Ureter (tissue), 1 donor: ENCODE measurements around the gene ZNF581. TPM values are rescaled to one million over a fixed set of nuclear protein-coding genes. Genes with fewer than 3 reads are reported as not detected.

Experiments
- DNase-seq: peaks from one replicate; pipeline ENCODE4 v3.0.0-alpha.2; 2020; ENCODE audit warnings: low spot score
- total RNA-seq: library from RNA; stranded (reverse); gene quantifications from one replicate; pipeline ENCODE4 v1.2.4, GENCODE V29; 2023
- donor health status: DM: yes; HTN: yes; CAD: no.

ZNF581 gene
- total RNA-seq, 1 donor from 2014 or later, result 22.7 TPM

DNA sequence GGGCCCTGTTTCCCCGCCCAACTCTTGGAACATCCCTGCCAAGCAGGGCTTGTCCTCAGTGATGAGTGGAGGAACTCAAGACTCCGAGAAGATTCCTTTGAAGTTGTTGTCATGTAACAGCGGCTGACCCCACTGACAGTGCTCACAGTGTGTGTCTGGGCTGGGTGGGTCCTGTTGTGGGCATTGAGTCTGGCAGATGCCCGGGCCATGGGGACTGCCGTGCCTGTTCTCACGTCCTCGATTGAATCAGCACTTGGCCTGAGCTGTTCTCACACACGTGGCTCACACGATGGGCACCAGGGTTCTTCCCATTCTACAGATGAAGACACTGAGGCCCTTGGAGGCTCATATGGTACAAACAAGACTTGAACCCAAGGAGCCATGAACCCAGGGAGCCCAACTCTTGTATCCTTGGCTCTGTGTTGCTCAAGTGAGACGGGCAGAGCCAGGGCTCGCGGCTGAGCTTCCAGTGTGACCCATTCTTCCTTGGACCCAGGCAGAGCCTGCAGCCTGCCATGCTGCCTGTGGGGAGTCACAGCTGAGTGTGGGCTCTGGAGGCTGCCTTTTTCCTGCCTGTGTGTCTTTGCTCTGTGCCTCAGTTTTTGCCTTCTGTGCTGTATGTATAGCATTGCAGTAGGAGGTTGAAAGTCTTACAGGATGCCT is 23.0 kb downstream of the ZNF581 start:
- DNase-seq, result no peak

DNA sequence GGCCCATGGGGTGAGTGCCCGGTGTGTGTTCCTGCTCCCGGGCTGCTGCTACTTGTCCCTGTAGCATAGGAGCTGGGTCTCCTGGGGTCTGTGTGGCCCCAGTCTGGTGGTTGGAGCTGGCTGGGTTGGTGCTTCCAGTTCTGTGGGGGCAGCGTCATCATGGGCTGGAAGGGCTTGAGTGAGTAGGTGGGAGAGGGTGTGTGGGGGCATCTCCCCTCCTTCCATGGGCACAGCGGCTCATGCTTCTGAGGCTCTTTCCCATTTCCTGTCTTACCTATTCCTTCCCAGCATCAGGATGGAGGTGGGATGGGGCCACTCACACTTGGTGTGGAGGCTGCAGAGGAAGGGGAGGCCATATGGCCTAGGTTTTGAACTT is 23.5 kb downstream of the ZNF581 start:
- DNase-seq, result no peak

DNA sequence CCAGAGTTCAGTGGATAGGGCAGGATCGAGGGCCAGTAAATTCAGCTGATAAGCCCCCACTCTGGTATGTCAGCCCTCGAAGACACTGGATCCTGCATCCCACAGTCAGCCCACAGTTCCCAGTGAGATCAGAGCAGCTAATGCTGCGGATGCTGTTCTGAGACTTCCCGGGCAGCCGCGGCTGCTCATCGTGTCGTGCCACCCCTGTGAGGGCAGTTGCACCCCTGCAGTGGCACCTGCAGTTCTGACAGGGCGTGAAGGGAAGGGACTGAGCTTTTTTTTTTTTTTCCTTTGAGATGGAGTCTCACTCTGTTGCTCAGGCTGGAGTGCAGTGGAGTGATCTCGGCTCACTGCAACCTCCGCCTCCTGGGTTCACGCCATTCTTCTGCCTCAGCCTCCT is 24.1 kb downstream of the ZNF581 start:
- DNase-seq, result no peak

DNA sequence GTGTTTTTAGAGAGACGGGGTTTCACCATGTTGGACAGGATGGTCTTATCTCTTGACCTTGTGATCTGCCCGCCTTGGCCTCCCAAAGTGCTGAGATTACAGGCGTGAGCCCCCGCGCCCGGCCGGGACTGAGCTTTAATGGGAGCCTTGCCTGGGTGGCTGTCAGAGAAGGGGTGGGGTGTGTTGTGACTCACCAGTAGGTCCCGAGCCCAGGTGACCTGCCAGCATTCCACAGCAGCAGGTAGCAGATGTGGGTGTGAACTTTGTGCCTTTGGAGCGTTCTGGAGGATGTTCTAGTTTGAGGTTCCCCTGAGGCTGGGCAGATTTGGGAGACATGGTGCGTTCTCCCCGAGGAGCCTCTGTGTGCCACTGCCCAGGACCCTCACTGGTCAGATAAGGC is 24.5 kb downstream of the ZNF581 start:
- DNase-seq, result no peak

DNA sequence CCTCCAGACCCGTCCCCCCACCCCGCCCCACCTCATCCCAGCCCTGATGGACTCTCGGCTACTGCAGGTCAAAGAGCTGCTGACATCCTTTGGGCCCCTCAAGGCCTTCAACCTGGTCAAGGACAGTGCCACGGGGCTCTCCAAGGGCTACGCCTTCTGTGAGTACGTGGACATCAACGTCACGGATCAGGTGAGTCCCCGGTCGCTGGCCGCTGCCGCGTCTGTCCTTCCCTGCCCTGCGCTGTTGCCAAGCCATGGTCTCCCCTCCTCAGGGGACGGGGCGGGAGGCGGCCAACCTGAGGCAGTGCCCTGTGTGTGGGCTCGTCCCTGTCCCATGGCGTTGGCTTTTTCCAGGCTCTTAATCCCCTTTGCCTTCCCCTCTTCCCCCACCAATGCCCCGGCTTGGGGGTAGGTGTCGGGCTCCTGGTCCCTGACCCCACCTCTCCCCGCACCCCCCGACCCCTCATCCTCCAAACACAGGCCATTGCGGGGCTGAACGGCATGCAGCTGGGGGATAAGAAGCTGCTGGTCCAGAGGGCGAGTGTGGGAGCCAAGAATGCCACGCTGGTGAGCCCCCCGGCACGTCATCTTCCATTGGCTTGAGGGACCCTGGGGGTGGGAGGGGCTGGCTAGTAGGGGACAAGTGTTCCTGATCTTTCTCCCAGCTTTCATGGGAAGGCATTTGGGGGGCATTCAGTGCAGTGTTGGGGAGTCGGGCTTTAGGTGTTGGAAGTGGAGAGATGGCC is 25.3 kb downstream of the ZNF581 start:
- no peak for DNase-seq

DNA sequence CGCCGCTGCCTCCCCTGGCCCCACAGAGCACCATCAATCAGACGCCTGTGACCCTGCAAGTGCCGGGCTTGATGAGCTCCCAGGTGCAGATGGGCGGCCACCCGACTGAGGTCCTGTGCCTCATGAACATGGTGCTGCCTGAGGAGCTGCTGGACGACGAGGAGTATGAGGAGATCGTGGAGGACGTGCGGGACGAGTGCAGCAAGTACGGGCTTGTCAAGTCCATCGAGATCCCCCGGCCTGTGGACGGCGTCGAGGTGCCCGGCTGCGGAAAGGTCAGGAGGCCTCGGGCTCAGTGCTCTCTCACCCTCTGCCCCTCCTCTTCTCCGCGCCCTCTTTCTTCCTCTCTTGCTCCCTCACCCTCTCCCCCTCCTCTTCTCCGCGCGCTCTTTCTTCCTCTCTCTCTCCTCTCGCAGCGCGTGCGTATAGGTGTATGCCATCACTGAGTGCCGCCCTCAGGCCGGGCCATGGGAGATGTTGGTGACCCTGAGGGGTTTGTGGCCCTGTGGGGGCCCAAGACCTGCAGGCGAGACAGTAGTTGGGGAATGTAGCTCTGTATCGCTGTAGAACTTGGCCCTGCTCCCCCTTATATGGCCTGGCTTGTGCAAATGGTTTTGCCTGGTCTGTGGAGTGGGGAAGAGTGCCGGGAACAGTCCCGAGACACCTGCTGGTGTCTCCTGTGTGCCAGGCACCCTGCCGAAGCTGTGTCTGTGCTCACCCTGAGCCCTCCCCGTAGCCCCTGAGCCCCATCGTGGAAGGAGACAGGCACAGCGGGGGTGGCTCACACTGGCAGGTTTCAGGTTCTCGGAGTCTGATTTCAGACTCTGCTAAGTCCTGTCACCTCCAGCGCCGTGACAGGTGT is 26.2 kb downstream of the ZNF581 start:
- no peak for DNase-seq

DNA sequence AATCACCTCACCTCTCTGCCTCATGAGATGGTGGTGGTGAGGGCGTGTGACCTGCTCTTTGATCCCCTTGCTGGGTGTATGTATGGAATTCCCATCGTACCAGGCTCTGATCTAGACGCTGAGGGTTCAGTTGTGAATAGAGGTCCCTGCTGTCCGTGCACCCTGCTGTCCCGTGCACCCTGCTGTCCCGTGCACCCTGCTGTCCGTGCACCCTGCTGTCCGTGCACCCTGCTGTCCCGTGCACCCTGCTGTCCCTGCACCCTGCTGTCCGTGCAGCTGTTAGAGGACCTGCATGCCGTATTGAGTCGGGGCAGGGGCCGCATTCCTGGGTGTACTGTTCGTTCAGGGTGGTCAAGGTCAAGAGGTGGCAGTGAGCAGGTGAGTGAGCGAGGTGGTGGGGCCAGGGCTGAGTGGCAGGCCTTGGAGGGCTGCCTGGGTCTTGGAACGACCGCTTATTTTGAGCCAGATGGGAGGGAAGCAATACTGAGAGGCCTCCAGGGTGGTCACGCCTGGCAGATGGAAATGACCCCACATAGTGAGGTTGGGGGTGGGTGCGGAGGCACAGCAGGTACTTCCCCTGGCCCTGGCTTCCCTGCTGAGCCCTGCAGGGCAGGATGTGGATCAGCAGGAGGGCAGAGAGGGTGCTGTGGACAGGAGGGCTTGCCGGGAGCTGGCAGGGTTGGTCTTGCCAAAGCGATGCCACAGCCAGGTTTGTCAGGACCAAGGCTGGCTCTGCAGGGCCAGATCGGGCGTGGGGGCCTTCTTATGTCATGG is 27.0 kb downstream of the ZNF581 start:
- DNase-seq, result no peak

DNA sequence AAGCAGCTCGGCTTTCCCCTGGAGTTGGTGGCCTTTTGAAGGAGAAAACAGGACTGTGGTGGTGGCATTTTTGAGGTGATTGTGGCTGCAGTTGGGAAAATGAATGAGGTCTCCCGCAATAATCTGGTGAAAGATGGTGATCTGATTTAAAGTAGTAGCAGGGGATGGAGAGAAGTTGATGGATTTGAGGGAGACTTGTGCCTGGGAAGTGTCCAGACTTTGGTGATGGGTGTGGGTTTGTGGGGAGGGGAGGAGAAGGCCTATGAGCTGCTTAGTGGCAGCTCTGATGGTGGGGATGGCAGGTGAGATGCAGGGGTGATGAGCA is 27.6 kb downstream of the ZNF581 start:
- DNase-seq, result no peak

DNA sequence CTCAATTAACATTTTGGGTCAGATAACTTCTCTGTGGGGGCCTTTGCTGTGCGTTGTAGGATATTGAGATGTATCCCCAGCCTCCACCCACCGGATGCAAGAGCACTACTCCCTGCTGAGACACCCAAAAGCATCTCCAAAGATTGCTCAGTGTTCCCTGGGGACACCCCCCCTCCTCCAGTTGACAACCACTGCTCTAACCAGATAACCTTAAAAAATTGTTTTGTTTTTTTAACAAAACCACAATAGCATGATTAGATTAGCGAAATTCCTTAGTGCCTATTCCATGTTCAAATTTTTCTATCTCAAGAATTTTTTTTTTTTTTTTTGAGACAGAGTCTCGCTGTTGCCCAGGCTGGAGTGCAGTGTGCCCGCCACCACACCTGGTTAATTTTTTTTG is 29.0 kb downstream of the ZNF581 start:
- no peak for DNase-seq

DNA sequence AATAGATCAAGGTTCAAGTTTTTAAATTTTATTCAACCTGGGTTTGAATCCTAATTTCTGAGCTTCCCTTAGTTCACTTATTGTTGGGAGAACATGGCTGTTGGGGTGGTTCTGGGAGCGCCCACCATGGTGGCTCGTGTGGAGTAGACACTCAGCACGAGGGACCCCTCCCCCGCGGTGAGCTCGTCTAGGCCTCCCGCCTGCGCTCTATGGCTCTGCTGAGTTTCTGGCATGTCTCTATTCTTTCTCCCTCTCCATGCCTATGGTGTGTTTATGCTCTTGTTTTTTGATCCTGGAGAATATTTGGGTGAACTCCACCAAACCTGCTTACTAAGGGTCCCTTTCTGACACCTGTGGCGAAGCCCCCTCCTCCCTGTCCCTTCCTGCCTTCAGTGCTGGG is 30.0 kb downstream of the ZNF581 start:
- DNase-seq, result no peak

DNA sequence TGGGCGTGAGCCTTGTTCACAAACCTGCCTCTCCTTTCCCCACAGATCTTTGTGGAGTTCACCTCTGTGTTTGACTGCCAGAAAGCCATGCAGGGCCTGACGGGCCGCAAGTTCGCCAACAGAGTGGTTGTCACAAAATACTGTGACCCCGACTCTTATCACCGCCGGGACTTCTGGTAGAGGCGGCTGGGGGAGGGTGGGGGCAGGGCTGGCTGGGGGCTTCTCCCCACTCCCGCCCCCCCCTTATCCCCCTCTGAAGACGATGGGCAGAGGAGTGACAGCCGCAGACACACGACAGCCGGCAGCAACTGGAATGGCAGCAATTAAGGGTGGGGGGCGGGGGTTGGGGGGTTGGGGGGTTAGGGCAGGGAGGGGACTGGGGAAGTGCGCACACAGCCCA is 30.4 kb downstream of the ZNF581 start:
- DNase-seq, result no peak

DNA sequence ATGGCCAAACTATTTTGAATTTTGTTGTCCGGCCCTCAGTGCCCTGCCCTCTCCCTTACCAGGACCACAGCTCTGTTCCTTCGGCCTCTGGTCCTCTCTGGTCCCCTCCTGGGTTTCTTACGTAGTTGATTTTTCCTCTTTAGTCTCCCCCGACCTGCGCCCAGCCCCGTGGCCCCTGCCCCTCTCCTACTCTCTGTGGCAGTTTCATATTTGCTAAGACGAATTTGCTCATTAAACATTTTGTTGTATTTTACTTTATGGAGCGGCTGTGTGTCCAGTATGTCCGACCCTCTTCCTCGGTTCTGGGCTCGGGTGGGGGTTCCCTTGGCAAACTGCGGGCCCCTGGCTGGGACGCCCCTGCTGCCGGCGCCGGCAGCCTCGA is 31.0 kb downstream of the ZNF581 start:
- no peak for DNase-seq

DNA sequence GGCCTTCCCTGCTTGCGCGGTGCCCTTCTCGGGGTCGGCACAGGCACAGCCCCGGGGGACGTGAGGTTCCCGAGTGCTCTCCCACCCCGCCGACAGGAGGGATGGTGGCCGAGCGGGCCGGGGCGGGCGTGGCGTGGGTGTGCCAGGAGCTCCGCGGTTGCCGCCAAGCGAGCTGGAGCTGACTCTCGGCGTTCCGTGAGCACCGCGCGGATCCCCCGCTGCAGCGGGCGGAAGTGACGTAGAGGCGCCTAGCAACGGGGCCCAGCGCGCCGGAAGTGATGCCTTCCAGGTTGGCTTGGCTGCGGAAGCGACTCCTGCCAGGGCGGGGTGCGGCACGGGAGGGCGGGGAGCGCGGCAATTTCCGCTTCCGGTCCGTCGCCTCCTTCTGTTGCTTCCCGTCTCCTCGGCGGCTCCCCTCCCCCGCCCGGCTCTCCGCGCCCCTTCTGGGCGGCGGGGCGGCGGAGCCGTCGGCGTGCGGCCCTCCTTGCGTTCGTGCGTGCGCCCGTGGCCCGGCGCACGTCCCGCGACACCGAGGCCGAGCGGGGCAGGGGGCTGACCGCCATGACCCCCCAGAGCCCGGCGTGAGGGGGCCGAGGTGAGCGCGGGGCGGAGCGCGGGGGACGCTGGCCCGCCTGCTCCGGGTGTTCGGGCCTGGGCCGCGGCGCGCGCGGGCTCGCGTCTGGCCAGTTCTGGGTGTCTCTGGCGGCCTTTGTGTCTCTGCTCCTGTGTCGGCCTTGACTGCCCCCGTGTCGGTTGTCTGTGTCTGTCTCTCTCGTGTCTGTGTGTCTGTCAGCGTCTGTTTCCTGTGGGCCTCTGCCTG is 31.6 kb downstream of the ZNF581 start, which contains the start of gene EPN1:
TSS of gene EPN1 (plus strand) at position 386 of the 820 bp plus-strand sequence. CDS start 3,402 bp downstream, outside the sequence.
- peak; percentile 97 for DNase-seq

DNA sequence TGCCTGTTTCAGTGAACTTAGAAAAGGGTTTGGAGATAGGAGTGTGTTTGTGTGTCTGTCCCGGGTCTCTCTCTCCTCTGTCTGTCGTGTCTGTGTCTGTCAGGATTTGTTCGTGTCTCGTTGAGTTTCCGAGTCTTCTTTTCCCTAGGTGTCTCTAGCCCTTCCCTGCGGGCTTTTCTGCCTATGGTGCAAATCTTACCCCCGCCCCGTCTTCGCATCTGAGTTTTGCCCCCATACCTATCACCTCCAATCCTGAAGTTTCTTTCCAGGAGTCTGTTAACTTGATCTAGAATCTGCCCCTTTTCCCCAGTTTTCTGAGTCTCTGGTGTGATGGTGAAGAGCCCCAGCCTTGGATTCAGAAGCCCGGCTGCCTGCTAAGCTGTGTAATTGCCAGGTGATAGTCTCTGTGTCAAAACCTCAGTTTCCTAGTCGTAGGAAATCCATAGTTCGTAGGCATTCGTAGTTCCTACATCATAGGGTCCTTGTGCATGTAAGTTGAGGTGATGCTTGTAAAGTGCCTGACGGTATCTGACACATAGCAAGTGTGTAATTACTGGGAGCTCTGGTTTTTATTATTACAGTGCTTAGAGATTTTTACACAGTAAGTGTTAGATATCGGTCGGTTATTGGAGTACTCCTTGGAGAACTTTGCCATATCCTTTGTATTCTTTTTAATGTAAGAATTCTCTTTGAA is 32.4 kb downstream of the ZNF581 start:
- no peak for DNase-seq

DNA sequence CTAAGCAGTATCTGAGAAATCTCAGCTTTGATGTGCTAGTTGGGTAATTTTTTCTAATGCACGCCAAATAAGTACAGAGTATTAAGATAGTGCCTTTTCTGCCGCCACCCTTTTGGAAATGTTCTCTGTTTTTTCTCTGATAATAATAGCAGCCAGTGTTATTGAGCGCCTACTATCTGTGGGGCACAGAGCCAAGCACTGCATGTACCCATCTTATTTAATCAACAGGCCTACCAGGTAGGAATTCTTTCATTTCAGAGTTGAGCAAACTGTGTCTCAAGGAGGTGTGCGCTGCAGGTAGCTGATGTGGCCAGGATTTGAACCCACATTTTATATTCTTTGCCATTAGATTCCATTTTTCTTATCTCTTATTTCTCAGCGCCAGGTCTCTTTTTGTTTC is 32.9 kb downstream of the ZNF581 start:
- DNase-seq, result no peak

DNA sequence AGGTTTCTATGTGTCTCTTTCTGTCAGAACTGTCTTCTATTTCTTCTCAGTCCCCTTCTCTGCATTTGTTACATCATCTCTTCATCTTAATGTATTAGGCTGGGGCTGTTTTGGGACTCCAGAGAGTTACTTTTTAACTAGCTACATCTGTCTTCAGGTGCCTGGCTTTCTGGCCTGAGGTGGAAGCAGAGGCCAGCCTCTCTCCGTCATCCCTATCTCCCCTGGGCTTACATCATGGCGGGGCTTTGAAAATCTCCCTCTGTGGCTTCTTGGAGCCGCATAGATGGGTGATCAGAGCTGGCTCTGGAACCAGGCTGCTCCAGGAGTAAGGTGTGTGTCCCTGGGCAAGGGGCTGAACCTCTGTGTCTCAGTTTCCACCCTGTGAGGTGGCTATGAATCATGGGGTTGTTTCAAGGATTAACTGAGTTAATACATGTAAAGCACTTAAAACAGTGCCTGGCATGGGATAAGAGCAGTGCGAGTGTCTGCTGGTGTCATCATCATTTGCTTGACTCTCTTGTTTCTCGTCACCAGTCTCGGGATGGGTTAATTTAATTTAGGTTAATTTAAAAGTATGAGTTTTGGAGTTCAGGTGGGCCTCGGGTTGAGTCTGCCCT is 33.5 kb downstream of the ZNF581 start:
- DNase-seq, result no peak

DNA sequence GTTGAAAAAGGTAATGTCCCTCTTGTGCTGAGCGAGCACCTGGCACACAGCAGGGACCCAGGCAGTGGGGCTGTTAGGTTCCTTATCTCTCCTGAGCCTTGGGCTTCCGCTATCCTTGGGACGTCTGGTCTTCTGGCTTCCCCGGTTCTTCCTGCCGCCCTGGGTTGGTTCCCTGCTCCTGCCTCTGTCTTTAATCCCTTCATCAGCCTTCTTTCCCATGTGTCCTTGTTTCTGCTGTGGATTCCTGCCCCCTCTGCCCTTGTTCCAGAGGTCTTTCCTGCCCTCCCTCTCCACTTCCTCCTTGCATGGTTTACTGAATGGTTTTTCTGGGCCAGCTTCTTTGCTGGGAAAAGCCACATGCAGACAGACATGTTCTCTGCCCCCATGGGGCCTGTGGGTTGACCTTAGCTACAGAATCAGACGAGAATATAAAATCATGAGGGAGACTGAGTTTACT is 34.2 kb downstream of the ZNF581 start:
- DNase-seq, result no peak

DNA sequence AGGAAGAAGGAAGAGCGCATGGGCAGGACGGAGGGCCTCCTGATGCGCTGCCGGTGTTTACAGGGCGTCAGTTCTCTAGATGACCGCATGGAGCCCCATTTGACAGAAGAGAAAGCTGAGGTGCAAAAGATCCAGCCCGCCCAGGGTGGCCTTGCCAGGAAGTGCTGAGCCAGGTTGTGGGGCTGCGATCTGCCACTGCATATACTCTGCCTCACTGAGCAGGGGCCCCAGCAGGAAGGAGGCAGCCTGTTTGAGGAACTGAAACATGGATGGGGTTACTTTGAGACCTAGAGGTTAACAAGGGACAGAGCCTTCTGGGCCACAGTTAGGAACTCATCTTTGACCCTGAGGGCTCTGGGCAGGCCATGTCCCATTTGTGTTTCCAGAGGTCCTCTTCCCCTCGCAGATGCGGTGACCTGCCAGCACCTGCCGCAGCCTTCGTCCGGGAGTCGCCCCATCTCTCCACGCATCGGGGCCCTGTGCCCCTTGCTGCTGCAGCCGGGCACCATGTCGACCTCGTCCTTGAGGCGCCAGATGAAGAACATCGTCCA is 34.7 kb downstream of the ZNF581 start:
- no peak for DNase-seq
